OCI-LY1 (cell line): ENCODE results near the gene ANKFY1.

ENCODE experiments used
- H2AFZ ChIP-seq: fragments of 200-600 bp; sonication (generic), shearing (Covaris generic); 2 replicates; pipeline ENCODE4 v1.6.0; 2014; ENCODE audit warnings: antibody characterized with exemption, mild to moderate bottlenecking, low read length
- H3F3A ChIP-seq: fragments of 200-600 bp; sonication (generic), shearing (Covaris generic); 2 replicates; pipeline ENCODE4 v1.6.0; 2014; ENCODE audit warnings: mild to moderate bottlenecking, antibody characterized with exemption, low read length, moderate library complexity; ENCODE audit not compliant: insufficient read depth
- H3K27ac ChIP-seq: fragments of 200-600 bp; sonication (generic); 2 replicates; pipeline ENCODE4 v1.5.1; 2014; ENCODE audit warnings: low read length, mixed run types, mild to moderate bottlenecking, low read depth; ENCODE audit not compliant: poor library complexity, severe bottlenecking
- H3K27me3 ChIP-seq: fragments of 200-600 bp; sonication (generic); 2 replicates; pipeline ENCODE4 v1.6.0; 2014; ENCODE audit warnings: antibody characterized with exemption, mild to moderate bottlenecking, low read length, moderate library complexity; ENCODE audit not compliant: insufficient read depth
- H3K36me3 ChIP-seq: fragments of 200-600 bp; sonication (generic); 2 replicates; pipeline ENCODE4 v1.6.1; 2014; ENCODE audit warnings: mild to moderate bottlenecking, antibody characterized with exemption, low read length, moderate library complexity, mixed read lengths; ENCODE audit not compliant: insufficient read depth
- H3K4me1 ChIP-seq: fragments of 200-600 bp; sonication (generic); 2 replicates; pipeline ENCODE4 v1.5.1; 2014; ENCODE audit warnings: mild to moderate bottlenecking, low read length, moderate library complexity; ENCODE audit not compliant: insufficient read depth, severe bottlenecking
- H3K4me2 ChIP-seq: fragments of 200-600 bp; sonication (generic), shearing (Covaris generic); 2 replicates; pipeline ENCODE4 v1.6.1; 2014; ENCODE audit warnings: low read length
- H3K4me3 ChIP-seq: fragments of 200-600 bp; sonication (generic); 2 replicates; pipeline ENCODE4 v1.5.1; 2014; ENCODE audit warnings: low read length, low read depth, mild to moderate bottlenecking, mixed read lengths; ENCODE audit not compliant: poor library complexity, severe bottlenecking
- H3K79me2 ChIP-seq: fragments of 200-600 bp; shearing (Covaris generic); 2 replicates; pipeline ENCODE4 v1.6.1; 2016; ENCODE audit warnings: mixed run types, low read length, mixed read lengths; ENCODE audit not compliant: insufficient read depth
- H3K9ac ChIP-seq: fragments of 200-600 bp; sonication (generic), shearing (Covaris generic); 2 replicates; pipeline ENCODE4 v1.6.1; 2014; ENCODE audit warnings: mild to moderate bottlenecking, low read length, mixed read lengths
- H3K9me2 ChIP-seq: fragments of 200-600 bp; sonication (generic), shearing (Covaris generic); 2 replicates; pipeline ENCODE4 v1.6.1; 2014; ENCODE audit warnings: low read depth, mild to moderate bottlenecking, low read length, mixed read lengths
- H3K9me3 ChIP-seq: fragments of 200-600 bp; shearing (Covaris generic); 2 replicates; pipeline ENCODE4 v1.6.1; 2014; ENCODE audit warnings: low read length, mixed read lengths
- H4K20me1 ChIP-seq: fragments of 200-600 bp; sonication (generic), shearing (Covaris generic); 2 replicates; pipeline ENCODE4 v1.6.0; 2016; ENCODE audit warnings: mild to moderate bottlenecking, low read length; ENCODE audit not compliant: insufficient read depth
- CTCF ChIP-seq: fragments of 200-600 bp; sonication (generic), shearing (Covaris generic); IDR thresholded peaks from 2 replicates; pipeline ENCODE4 v1.5.1; 2017; ENCODE audit warnings: mild to moderate bottlenecking, antibody characterized with exemption, low read length, moderate library complexity, mixed read lengths
- EZH2 ChIP-seq: fragments of 200-600 bp; sonication (generic), shearing (Covaris generic); IDR thresholded peaks from 2 replicates; pipeline ENCODE4 v1.8.0; 2017; ENCODE audit warnings: borderline replicate concordance, mixed run types, mild to moderate bottlenecking, antibody characterized with exemption, low read length, moderate library complexity, mixed read lengths

Gene ANKFY1

GRCh38 chr17:4293572-4293971, 29.8 kb upstream of the ANKFY1 start:
- Histone ChIP-seq H3K9me2 (no peaks in the 10 kb centered on the region), H3K4me2 (no peak overlapping the region), H3K27me3 (no peaks in the 10 kb centered on the region), H4K20me1 (no peaks in the 10 kb centered on the region), H2AFZ (no peak overlapping the region), H3K4me3 (no peak overlapping the region), H3F3A (no peaks in the 10 kb centered on the region; the same call in 1 of the 2 replicates), H3K27ac (no peak overlapping the region), H3K79me2 (peaks cover 20% of the 10 kb centered on the region; the same call in 1 of the 2 replicates), H3K9me3 (no peaks in the 10 kb centered on the region), H3K4me1 (peaks cover 18% of the 10 kb centered on the region), H3K36me3 (peaks cover 90% of the 10 kb centered on the region), H3K9ac (no peak overlapping the region)
- TF ChIP-seq CTCF = no peak
- TF ChIP-seq EZH2 = no peak

- H3K9ac ChIP-seq = no peak overlapping the region
- peaks cover 88% of the 10 kb centered on the region for H3K36me3 ChIP-seq
- TF ChIP-seq CTCF = no peak
- TF ChIP-seq EZH2 = no peak
- no peak overlapping the region for H3K4me3 ChIP-seq
- no peaks in the 10 kb centered on the region for H4K20me1 ChIP-seq
- no peaks in the 10 kb centered on the region for H3K9me3 ChIP-seq
- no peaks in the 10 kb centered on the region for H3K27me3 ChIP-seq
- H3K9me2 ChIP-seq = no peaks in the 10 kb centered on the region
- H3K4me1 ChIP-seq = no peaks in the 10 kb centered on the region
- H3K79me2 ChIP-seq = peaks cover 10% of the 10 kb centered on the region; the same call in 1 of the 2 replicates
- H2AFZ ChIP-seq = no peak overlapping the region
- H3K4me2 ChIP-seq = no peak overlapping the region
- no peaks in the 10 kb centered on the region; the same call in 1 of the 2 replicates for H3F3A ChIP-seq
- no peak overlapping the region for H3K27ac ChIP-seq
Observed at GRCh38 chr17:4287710-4288109, 23.9 kb upstream of the ANKFY1 start.

GRCh38 chr17:4276514-4276913, 12.7 kb upstream of the ANKFY1 start:
- H3K79me2 ChIP-seq = peaks cover 31% of the 10 kb centered on the region

More at GRCh38 chr17:4276514-4276913, 12.7 kb upstream of the ANKFY1 start:
- Histone ChIP-seq H3K9me2 (no peaks in the 10 kb centered on the region), H3K4me3 (no peak overlapping the region), H3K9ac (no peak overlapping the region), H3K27ac (no peak overlapping the region), H2AFZ (no peak overlapping the region), H3K4me2 (no peak overlapping the region), H3K4me1 (no peaks in the 10 kb centered on the region), H3K27me3 (no peaks in the 10 kb centered on the region), H3K36me3 (peaks cover 92% of the 10 kb centered on the region), H4K20me1 (no peaks in the 10 kb centered on the region), H3K9me3 (no peaks in the 10 kb centered on the region), H3F3A (0 out of 2 replicates have a peak, but pooled peaks cover 7% of the 10 kb centered on the region)
- TF ChIP-seq CTCF = no peak
